Measurements from ENCODE around the gene SEC22B.
"Not testable (repeated sequence)": the region's sequence is repeated elsewhere in the genome, so short reads cannot be mapped to it uniquely, and the experiment has no call there.

DNA sequence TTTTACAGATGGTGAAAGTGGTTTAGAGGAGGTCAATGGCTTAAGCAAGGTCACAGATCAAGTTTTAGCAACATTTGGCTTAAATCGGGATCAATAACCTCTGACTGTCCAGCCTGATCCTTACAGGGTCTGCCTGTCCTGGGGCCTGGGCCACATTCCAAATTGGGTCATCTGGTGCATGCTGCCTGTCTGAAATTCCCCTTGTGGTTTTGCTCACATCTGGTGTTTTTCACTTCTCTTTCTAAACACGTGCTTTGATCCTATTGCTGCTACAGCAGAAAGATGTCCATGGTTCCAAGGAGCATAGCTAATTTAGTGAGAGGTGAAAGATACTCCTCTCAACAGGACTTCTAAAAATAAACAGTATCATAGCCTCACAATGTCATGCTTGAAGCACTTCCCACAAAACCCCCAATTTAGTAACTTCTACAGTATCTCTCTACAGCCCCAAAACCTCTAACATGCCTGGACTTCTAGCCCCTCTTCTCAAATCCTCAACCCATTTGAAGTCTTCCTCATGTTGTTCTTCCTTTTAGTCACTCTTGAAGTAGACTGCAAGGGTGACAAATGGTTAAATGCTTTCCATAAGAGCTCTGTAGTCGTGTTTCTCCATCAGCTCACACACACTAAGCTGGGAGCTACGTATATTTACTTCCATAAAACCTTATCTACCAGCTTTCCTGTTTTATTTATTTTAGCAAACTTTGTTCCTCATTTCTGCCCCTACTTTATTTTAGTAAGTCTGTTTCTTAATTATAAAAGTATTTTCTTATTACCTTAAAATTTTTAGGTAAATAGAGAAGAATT, 58.7 kb downstream of the SEC22B start:
- TF ChIP-seq, protein P1, sequence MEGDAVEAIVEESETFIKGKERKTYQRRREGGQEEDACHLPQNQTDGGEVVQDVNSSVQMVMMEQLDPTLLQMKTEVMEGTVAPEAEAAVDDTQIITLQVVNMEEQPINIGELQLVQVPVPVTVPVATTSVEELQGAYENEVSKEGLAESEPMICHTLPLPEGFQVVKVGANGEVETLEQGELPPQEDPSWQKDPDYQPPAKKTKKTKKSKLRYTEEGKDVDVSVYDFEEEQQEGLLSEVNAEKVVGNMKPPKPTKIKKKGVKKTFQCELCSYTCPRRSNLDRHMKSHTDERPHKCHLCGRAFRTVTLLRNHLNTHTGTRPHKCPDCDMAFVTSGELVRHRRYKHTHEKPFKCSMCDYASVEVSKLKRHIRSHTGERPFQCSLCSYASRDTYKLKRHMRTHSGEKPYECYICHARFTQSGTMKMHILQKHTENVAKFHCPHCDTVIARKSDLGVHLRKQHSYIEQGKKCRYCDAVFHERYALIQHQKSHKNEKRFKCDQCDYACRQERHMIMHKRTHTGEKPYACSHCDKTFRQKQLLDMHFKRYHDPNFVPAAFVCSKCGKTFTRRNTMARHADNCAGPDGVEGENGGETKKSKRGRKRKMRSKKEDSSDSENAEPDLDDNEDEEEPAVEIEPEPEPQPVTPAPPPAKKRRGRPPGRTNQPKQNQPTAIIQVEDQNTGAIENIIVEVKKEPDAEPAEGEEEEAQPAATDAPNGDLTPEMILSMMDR (IDR thresholded peaks at IDR 0.05) = not testable (repeated sequence)
- not testable (repeated sequence) for TF ChIP-seq EZH2phosphoT487 (IDR thresholded peaks at IDR 0.05; ENCODE audit: borderline replicate concordance, low read depth); RFX5 (IDR thresholded peaks at IDR 0.05; ENCODE audit: low read length); POLR2AphosphoS5 (IDR thresholded peaks at IDR 0.05; ENCODE audit: low read depth, low read length); GABPA (IDR thresholded peaks at IDR 0.05; ENCODE audit: low read depth); MEF2A (IDR thresholded peaks at IDR 0.05; ENCODE audit: borderline replicate concordance, low read depth); SMC3 (IDR thresholded peaks at IDR 0.05; ENCODE audit: low read depth, low read length); NFIC (IDR thresholded peaks at IDR 0.05; ENCODE audit: borderline replicate concordance); TAF1 (IDR thresholded peaks at IDR 0.05; ENCODE audit: borderline replicate concordance, low read depth, low read length); RAD21 (IDR thresholded peaks at IDR 0.05; ENCODE audit: low read length)
- TF ChIP-seq, protein P2, sequence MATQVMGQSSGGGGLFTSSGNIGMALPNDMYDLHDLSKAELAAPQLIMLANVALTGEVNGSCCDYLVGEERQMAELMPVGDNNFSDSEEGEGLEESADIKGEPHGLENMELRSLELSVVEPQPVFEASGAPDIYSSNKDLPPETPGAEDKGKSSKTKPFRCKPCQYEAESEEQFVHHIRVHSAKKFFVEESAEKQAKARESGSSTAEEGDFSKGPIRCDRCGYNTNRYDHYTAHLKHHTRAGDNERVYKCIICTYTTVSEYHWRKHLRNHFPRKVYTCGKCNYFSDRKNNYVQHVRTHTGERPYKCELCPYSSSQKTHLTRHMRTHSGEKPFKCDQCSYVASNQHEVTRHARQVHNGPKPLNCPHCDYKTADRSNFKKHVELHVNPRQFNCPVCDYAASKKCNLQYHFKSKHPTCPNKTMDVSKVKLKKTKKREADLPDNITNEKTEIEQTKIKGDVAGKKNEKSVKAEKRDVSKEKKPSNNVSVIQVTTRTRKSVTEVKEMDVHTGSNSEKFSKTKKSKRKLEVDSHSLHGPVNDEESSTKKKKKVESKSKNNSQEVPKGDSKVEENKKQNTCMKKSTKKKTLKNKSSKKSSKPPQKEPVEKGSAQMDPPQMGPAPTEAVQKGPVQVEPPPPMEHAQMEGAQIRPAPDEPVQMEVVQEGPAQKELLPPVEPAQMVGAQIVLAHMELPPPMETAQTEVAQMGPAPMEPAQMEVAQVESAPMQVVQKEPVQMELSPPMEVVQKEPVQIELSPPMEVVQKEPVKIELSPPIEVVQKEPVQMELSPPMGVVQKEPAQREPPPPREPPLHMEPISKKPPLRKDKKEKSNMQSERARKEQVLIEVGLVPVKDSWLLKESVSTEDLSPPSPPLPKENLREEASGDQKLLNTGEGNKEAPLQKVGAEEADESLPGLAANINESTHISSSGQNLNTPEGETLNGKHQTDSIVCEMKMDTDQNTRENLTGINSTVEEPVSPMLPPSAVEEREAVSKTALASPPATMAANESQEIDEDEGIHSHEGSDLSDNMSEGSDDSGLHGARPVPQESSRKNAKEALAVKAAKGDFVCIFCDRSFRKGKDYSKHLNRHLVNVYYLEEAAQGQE (IDR thresholded peaks at IDR 0.05; ENCODE audit: low read depth, low read length) = not testable (repeated sequence)
- TF ChIP-seq, protein P3, sequence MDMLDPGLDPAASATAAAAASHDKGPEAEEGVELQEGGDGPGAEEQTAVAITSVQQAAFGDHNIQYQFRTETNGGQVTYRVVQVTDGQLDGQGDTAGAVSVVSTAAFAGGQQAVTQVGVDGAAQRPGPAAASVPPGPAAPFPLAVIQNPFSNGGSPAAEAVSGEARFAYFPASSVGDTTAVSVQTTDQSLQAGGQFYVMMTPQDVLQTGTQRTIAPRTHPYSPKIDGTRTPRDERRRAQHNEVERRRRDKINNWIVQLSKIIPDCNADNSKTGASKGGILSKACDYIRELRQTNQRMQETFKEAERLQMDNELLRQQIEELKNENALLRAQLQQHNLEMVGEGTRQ (IDR thresholded peaks at IDR 0.05; ENCODE audit: borderline replicate concordance, low read depth, low read length) = not testable (repeated sequence)
- TF ChIP-seq, protein P4, sequence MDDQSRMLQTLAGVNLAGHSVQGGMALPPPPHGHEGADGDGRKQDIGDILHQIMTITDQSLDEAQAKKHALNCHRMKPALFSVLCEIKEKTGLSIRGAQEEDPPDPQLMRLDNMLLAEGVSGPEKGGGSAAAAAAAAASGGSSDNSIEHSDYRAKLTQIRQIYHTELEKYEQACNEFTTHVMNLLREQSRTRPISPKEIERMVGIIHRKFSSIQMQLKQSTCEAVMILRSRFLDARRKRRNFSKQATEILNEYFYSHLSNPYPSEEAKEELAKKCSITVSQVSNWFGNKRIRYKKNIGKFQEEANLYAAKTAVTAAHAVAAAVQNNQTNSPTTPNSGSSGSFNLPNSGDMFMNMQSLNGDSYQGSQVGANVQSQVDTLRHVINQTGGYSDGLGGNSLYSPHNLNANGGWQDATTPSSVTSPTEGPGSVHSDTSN (IDR thresholded peaks at IDR 0.05) = 0 out of 2 replicates have a peak, but pooled peaks have one; percentile 4
